Measurements from ENCODE around the gene HOXA7.

HOXA7 gene

GRCh38 chr7:27124096-27124901 lies 32.2 kb downstream of the HOXA7 start:
- no peak for DNase-seq (ENCODE audit: low spot score)
- TF ChIP-seq, protein P1, sequence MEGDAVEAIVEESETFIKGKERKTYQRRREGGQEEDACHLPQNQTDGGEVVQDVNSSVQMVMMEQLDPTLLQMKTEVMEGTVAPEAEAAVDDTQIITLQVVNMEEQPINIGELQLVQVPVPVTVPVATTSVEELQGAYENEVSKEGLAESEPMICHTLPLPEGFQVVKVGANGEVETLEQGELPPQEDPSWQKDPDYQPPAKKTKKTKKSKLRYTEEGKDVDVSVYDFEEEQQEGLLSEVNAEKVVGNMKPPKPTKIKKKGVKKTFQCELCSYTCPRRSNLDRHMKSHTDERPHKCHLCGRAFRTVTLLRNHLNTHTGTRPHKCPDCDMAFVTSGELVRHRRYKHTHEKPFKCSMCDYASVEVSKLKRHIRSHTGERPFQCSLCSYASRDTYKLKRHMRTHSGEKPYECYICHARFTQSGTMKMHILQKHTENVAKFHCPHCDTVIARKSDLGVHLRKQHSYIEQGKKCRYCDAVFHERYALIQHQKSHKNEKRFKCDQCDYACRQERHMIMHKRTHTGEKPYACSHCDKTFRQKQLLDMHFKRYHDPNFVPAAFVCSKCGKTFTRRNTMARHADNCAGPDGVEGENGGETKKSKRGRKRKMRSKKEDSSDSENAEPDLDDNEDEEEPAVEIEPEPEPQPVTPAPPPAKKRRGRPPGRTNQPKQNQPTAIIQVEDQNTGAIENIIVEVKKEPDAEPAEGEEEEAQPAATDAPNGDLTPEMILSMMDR (IDR thresholded peaks at IDR 0.05; ENCODE audit: borderline replicate concordance, control extremely low read depth, extremely low read depth, insufficient read depth, missing control alignments), result no peak
- in situ Hi-C loops (cut with MboI; ENCODE audit: low sequenced_read_pairs, unreplicated experiment), result no loop called here

DNA sequence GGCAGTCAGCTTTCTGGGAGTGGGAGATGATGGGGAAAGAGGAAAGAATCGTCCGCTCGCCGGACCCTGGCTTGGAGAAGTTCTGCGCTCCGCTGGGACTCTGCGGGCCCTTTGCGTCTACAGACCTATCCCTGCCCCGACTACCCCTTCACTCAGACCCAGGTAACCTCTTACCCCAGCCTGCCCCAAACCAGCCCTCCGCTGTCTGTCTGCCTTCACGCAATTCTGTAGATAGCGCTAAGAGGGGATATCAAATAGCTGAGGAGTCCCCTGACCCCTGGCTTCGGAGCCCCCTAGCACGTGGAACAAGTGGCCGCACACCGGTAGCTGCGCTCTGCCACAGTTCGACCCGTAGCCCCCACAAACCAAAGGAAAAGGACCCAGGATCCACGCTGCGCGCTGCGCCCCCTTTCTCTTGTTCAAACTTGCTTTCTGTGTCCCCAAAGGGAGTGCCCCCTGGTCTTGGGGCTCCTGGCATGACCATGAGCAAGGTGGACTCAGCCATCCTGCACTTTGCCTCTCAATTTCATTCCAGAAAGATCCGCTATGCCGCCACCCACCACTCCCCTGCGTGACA lies 32.9 kb downstream of the HOXA7 start:
- in situ Hi-C loops (cut with MboI; ENCODE audit: low sequenced_read_pairs, unreplicated experiment), result no loop called here
- TF ChIP-seq, protein P1 (IDR thresholded peaks at IDR 0.05; ENCODE audit: borderline replicate concordance, control extremely low read depth, extremely low read depth, insufficient read depth, missing control alignments), result no peak
- DNase-seq (ENCODE audit: low spot score), result no peak

- DNase-seq (ENCODE audit: low spot score), result no peak
- TF ChIP-seq, protein P1 (IDR thresholded peaks at IDR 0.05; ENCODE audit: borderline replicate concordance, control extremely low read depth, extremely low read depth, insufficient read depth, missing control alignments), result no peak
- in situ Hi-C loops (cut with MboI; ENCODE audit: low sequenced_read_pairs, unreplicated experiment), result no loop called here
Measured at GRCh38 chr7:27123007-27123476, 33.4 kb downstream of the HOXA7 start.

- in situ Hi-C loops (cut with MboI; ENCODE audit: low sequenced_read_pairs, unreplicated experiment), result no loop called here
- no peak for DNase-seq (ENCODE audit: low spot score)
- TF ChIP-seq, protein P1 (IDR thresholded peaks at IDR 0.05; ENCODE audit: borderline replicate concordance, control extremely low read depth, extremely low read depth, insufficient read depth, missing control alignments), result no peak
Measured at GRCh38 chr7:27122077-27122910, 34.2 kb downstream of the HOXA7 start.

DNA sequence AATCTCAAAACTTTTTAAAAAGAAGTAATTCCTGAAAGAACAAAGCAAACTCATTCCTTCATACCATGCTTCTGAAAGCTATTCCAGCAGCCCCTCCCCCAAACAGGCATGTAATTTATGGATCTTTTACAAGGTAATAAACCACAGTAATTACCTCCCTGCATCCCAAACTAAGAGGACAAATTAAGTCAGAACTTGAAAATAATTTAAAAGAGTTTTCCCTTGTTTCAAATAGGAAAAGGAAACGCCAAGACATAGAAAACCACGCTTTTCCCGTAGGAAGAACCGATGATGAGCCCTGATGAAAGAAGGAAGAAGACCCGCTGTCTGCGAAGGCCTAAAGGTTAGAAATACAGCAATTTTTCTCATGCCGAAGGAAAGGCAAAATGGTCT lies 34.8 kb downstream of the HOXA7 start:
- TF ChIP-seq, protein P1 (IDR thresholded peaks at IDR 0.05; ENCODE audit: borderline replicate concordance, control extremely low read depth, extremely low read depth, insufficient read depth, missing control alignments), result no peak
- in situ Hi-C loops (cut with MboI; ENCODE audit: low sequenced_read_pairs, unreplicated experiment), result no loop called here
- no peak for DNase-seq (ENCODE audit: low spot score)

GRCh38 chr7:27119412-27119911 lies 37.0 kb downstream of the HOXA7 start:
- in situ Hi-C loops (cut with MboI; ENCODE audit: low sequenced_read_pairs, unreplicated experiment), result no loop called here
- no peak for DNase-seq (ENCODE audit: low spot score)
- TF ChIP-seq, protein P1 (IDR thresholded peaks at IDR 0.05; ENCODE audit: borderline replicate concordance, control extremely low read depth, extremely low read depth, insufficient read depth, missing control alignments), result no peak

All from GM13976 (cell line).